Measurements from ENCODE around the gene RUNX2.

The RUNX2 gene

DNA sequence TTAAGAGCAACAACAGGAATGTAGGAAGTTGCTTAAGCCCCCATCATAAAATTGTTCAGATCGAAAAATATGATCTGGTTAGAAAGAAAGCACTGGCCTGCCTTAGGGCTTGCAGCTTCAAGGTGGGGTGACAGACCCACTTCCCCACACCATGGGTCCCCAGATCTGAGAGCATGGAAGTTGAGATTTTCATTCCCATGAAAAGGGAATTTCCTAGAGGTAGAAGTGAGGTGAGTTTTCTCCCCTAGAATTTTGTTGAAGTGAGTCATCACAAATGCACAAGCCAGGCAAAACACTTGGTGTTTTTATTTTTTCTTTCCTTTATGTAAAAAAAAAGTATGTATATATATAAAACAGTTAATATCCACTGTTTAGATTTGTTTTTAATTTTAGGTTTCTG lies 263.2 kb downstream of the RUNX2 start:
- no peak for DNase-seq (ENCODE audit: low read depth)
- TF ChIP-seq POLR2A (IDR thresholded peaks at IDR 0.05; ENCODE audit: extremely low read depth, insufficient read length) (no peak), MYC (IDR thresholded peaks at IDR 0.05; ENCODE audit: low read depth, low read length) (no peak)
- TF ChIP-seq, protein P1, sequence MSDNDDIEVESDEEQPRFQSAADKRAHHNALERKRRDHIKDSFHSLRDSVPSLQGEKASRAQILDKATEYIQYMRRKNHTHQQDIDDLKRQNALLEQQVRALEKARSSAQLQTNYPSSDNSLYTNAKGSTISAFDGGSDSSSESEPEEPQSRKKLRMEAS (IDR thresholded peaks at IDR 0.05; ENCODE audit: low read depth, low read length) = no peak
- TF ChIP-seq, protein P2, sequence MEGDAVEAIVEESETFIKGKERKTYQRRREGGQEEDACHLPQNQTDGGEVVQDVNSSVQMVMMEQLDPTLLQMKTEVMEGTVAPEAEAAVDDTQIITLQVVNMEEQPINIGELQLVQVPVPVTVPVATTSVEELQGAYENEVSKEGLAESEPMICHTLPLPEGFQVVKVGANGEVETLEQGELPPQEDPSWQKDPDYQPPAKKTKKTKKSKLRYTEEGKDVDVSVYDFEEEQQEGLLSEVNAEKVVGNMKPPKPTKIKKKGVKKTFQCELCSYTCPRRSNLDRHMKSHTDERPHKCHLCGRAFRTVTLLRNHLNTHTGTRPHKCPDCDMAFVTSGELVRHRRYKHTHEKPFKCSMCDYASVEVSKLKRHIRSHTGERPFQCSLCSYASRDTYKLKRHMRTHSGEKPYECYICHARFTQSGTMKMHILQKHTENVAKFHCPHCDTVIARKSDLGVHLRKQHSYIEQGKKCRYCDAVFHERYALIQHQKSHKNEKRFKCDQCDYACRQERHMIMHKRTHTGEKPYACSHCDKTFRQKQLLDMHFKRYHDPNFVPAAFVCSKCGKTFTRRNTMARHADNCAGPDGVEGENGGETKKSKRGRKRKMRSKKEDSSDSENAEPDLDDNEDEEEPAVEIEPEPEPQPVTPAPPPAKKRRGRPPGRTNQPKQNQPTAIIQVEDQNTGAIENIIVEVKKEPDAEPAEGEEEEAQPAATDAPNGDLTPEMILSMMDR (IDR thresholded peaks at IDR 0.05; ENCODE audit: low read depth, low read length) = no peak

DNA sequence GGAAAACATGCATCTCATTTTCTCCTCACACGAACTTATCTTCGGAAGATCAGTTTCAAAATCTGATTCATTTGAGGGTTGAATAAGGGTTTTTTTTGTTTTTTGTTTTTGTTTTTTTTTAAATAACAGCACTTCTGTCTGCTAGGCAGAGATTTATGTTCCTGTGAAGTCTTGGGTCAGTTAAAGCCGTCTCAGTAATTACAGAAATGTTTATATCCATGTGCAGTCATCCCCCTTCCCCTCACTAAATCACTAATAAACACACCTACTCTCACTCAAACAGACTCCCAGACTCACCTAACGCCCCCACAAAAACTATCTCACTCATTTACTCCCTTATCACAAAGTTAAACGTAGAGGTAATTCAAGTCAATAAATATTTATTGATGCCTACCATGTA lies 263.8 kb downstream of the RUNX2 start:
- no peak for DNase-seq (ENCODE audit: low read depth)
- TF ChIP-seq, protein P2 (IDR thresholded peaks at IDR 0.05; ENCODE audit: low read depth, low read length) = no peak
- TF ChIP-seq, protein P1 (IDR thresholded peaks at IDR 0.05; ENCODE audit: low read depth, low read length) = no peak
- no peak for TF ChIP-seq MYC (IDR thresholded peaks at IDR 0.05; ENCODE audit: low read depth, low read length)
- TF ChIP-seq POLR2A (IDR thresholded peaks at IDR 0.05; ENCODE audit: extremely low read depth, insufficient read length) = no peak
- no peak overlapping the region for H3K4me3 ChIP-seq (ENCODE audit: low read depth, low read length)

More for the DNA sequence above, 263.2 kb downstream of the RUNX2 start:
- H3K4me3 ChIP-seq (ENCODE audit: low read depth, low read length) = no peak overlapping the region

DNA sequence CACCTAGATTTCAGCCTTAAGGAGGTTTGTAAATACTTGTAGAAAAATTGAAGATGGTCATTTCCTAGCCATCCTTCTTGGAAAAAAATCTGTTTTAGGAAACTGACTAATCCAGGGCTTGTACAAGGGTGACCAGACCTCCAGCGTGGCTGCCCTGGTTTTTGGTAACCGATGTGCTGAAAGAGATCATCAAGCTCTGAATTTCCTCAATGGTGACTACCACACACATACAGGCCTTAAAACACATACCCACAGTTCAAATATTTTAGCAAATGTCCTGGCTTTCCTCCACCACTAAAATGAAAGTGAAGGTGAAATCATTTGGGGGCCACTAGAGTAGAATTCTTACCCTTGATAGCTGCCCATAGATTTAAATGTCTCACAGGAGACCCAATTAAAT lies 264.9 kb downstream of the RUNX2 start:
- no peak overlapping the region for H3K4me3 ChIP-seq (ENCODE audit: low read depth, low read length)
- no peak for DNase-seq (ENCODE audit: low read depth)
- TF ChIP-seq MYC (IDR thresholded peaks at IDR 0.05; ENCODE audit: low read depth, low read length) (no peak), POLR2A (IDR thresholded peaks at IDR 0.05; ENCODE audit: extremely low read depth, insufficient read length) (no peak)
- TF ChIP-seq, protein P2 (IDR thresholded peaks at IDR 0.05; ENCODE audit: low read depth, low read length) = no peak
- TF ChIP-seq, protein P1 (IDR thresholded peaks at IDR 0.05; ENCODE audit: low read depth, low read length) = no peak

DNA sequence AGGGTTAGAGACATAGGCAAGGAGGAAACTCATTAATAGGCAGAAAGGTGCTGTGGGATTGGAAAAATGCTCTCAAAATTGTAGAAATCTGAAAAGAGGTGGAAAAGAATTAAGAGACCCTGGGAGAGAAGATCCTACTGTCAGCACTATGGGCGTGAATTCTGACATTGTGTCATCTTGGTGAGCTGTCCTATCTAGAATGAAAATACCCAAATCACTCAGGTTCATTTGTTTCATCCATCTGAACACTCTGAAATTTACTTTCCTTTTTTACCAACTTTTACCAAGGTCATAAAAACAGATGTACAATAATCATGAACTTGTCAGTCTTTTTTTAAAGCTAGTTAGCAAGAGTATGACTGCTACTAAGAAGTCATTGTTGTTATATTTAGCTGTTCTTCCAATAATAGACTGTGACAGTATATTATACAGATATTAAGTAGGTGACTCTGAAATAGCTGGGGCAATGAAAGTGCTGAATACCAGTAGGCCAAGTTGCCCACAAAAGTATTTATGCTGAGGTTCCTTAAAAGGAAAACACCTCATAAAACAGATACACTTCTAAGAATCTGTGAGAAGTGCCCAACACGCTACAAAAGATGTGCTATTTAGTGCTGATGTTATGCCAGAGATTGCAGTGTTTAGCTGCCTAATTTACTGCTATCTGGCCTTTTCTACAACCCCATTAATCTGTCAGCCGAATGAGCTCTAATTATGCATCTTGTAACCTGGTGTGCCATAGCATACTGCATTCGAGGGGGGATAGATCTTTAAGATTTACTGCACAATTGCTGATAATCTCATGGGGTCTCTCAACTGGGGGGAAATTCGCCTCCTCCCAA lies 267.1 kb downstream of the RUNX2 start:
- TF ChIP-seq MYC (IDR thresholded peaks at IDR 0.05; ENCODE audit: low read depth, low read length) = no peak
- TF ChIP-seq, protein P1 (IDR thresholded peaks at IDR 0.05; ENCODE audit: low read depth, low read length) = no peak
- TF ChIP-seq, protein P2 (IDR thresholded peaks at IDR 0.05; ENCODE audit: low read depth, low read length) = no peak
- TF ChIP-seq POLR2A (IDR thresholded peaks at IDR 0.05; ENCODE audit: extremely low read depth, insufficient read length) = no peak
- no peak for DNase-seq (ENCODE audit: low read depth)
- no peak overlapping the region for H3K4me3 ChIP-seq (ENCODE audit: low read depth, low read length)

DNA sequence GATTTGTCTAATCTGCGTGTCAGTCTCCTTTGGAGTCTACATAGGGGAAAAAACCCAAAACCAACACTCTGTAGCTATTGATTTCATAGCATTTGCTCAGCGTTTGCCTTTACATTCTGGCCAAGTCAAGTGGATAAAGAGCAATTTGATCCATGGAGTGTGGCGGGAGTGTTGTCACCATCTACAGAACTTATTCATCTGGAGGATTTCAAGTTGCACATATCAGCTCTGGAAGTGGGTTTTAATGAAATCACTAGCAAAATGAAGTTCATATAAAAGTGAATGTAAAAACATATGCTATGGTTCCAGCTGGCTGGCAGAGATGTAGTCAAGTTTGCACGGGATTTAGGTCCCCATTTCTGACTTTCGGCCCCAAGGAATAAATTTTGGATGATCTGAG lies 269.3 kb downstream of the RUNX2 start:
- H3K4me3 ChIP-seq (ENCODE audit: low read depth, low read length) = no peak overlapping the region
- DNase-seq (ENCODE audit: low read depth) = no peak
- TF ChIP-seq, protein P1 (IDR thresholded peaks at IDR 0.05; ENCODE audit: low read depth, low read length) = no peak
- TF ChIP-seq MYC (IDR thresholded peaks at IDR 0.05; ENCODE audit: low read depth, low read length) (no peak), POLR2A (IDR thresholded peaks at IDR 0.05; ENCODE audit: extremely low read depth, insufficient read length) (no peak)
- TF ChIP-seq, protein P2 (IDR thresholded peaks at IDR 0.05; ENCODE audit: low read depth, low read length) = no peak

All from NB4 (cell line).